ENCODE results near the gene FBN3.

Gene FBN3

GRCh38 chr19:8064911-8065874 is 84.2 kb downstream of the FBN3 start:
- H3K4me3 ChIP-seq (ENCODE audit: control insufficient read depth, low read depth, low read length): no peak overlapping the region
- TF ChIP-seq, protein P1, sequence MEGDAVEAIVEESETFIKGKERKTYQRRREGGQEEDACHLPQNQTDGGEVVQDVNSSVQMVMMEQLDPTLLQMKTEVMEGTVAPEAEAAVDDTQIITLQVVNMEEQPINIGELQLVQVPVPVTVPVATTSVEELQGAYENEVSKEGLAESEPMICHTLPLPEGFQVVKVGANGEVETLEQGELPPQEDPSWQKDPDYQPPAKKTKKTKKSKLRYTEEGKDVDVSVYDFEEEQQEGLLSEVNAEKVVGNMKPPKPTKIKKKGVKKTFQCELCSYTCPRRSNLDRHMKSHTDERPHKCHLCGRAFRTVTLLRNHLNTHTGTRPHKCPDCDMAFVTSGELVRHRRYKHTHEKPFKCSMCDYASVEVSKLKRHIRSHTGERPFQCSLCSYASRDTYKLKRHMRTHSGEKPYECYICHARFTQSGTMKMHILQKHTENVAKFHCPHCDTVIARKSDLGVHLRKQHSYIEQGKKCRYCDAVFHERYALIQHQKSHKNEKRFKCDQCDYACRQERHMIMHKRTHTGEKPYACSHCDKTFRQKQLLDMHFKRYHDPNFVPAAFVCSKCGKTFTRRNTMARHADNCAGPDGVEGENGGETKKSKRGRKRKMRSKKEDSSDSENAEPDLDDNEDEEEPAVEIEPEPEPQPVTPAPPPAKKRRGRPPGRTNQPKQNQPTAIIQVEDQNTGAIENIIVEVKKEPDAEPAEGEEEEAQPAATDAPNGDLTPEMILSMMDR (conservative IDR thresholded peaks at IDR 0.05; ENCODE audit: control insufficient read depth, insufficient read depth, low read depth, low read length): no peak
- DNase-seq (ENCODE audit: low read depth): no peak

GRCh38 chr19:8057545-8058270 is 91.7 kb downstream of the FBN3 start:
- no peak for DNase-seq (ENCODE audit: low read depth)
- TF ChIP-seq, protein P1 (conservative IDR thresholded peaks at IDR 0.05; ENCODE audit: control insufficient read depth, insufficient read depth, low read depth, low read length): no peak
- H3K4me3 ChIP-seq (ENCODE audit: control insufficient read depth, low read depth, low read length): no peak overlapping the region

DNA sequence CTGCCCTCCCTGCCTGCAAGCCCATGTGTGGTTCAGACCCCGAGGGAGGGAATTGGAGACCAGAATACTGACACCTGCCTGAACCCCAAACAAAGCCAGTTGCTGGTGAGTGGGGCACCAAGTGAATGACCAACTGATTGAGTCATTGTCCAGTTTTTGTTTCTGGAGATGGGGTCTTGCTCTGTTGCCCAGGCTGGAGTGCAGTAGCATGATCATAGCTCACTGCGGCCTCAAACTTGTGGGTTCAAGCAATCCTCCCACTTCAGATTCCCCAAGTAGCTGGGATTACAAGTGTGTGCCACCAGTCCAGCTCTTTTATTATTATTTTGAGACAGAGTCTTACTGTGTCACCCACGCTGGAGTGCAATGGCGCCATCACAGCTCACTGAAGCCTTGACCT is 92.9 kb downstream of the FBN3 start:
- DNase-seq (ENCODE audit: low read depth): no peak
- TF ChIP-seq, protein P1 (conservative IDR thresholded peaks at IDR 0.05; ENCODE audit: control insufficient read depth, insufficient read depth, low read depth, low read length): no peak
- no peak overlapping the region for H3K4me3 ChIP-seq (ENCODE audit: control insufficient read depth, low read depth, low read length)

DNA sequence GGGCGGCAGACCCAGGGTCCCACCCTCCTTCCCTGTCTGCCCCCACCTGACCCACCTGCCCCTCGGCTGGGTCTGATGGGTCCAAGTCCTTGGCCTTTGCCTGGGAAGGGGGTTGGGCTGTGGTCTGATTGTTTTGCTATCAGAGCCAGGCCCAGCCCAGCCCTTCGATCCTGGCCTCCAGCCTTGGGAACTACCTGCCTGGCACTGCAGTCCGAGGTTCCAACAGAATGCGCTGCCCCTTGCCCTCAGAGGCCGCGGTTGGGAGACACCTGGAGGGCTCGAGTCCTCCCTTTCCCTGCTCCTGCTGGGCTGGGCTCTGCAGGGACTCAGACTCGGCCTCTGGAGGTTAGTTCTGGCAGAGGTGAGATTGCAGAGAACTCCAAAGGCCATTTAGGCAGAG is 95.2 kb downstream of the FBN3 start:
- no peak overlapping the region for H3K4me3 ChIP-seq (ENCODE audit: control insufficient read depth, low read depth, low read length)
- DNase-seq (ENCODE audit: low read depth): no peak
- TF ChIP-seq, protein P1 (conservative IDR thresholded peaks at IDR 0.05; ENCODE audit: control insufficient read depth, insufficient read depth, low read depth, low read length): no peak

DNA sequence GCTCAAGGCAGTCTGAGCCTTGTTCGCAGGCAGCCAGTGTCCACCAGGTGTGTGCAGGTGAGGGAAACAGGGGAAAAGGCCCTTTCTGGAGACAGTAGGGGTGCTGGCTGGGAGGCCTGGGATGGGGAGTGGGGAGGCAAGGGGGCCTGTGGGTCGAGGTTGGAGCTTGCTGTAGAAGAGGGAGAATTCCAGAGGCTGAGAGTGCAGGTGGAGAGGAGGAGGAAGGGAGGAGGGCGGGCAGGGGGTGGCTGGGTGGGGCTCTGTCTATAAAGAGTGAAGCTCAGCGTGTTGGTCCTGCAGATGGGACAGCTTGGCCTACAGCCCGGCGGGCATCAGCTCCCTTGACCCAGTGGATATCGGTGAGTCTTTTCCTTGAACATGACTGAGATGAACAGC is 96.9 kb downstream of the FBN3 start, which contains the start of gene CCL25:
TSS of gene CCL25 (plus strand) at position 297 of the 396 bp plus-strand sequence. CDS start 290 bp downstream, outside the sequence.
- DNase-seq (ENCODE audit: low read depth): no peak

More for the DNA sequence above, 96.9 kb downstream of the FBN3 start, which contains the start of gene CCL25:
- no peak within 1 kb of the TSS for H3K4me3 ChIP-seq (ENCODE audit: control insufficient read depth, low read depth, low read length)
- TF ChIP-seq, protein P1 (conservative IDR thresholded peaks at IDR 0.05; ENCODE audit: control insufficient read depth, insufficient read depth, low read depth, low read length): no peak
